WTC11 (cell line): ENCODE results near the gene UBE2J2. TPM values are rescaled to one million over a fixed set of nuclear protein-coding genes. Genes with fewer than 3 reads are reported as not detected.

Experiments used
- ATAC-seq: fragments of 200-7000 bp; cut with Tn5 transposase; 2 replicates; pipeline ENCODE4 v1.10.0; 2021; ENCODE audit warnings: mild to moderate bottlenecking, moderate library complexity
- CTCF ChIA-PET: fragments of 300-600 bp; sonication (Branson Sonifier 250); formaldehyde crosslinking; loops from one replicate; lab custom pipeline; 2021; ENCODE audit warnings: antibody characterized with exemption; lab: Charles Lee
- POLR2A ChIA-PET: fragments of 350-600 bp; sonication (Branson Sonifier 250); formaldehyde crosslinking; loops from one replicate; lab custom pipeline; 2021; ENCODE audit warnings: antibody characterized with exemption; lab: Charles Lee
- DNase-seq: peaks from one replicate; pipeline ENCODE4 v3.0.0; 2021; ENCODE audit warnings: low spot score
- H3K27ac Mint-ChIP-seq: 2 replicates; pipeline ENCODE4 v1.8.0; 2021; ENCODE audit warnings: mixed read lengths
- H3K27me3 Mint-ChIP-seq: 2 replicates; pipeline ENCODE4 v1.8.0; 2021; ENCODE audit warnings: low read depth, mild to moderate bottlenecking, moderate library complexity, mixed read lengths
- H3K36me3 Mint-ChIP-seq: 2 replicates; pipeline ENCODE4 v1.8.0; 2021; ENCODE audit warnings: mixed read lengths
- H3K4me1 Mint-ChIP-seq: 2 replicates; pipeline ENCODE4 v1.8.0; 2022; ENCODE audit warnings: mixed read lengths
- H3K4me3 Mint-ChIP-seq: 2 replicates; pipeline ENCODE4 v1.8.0; 2021; ENCODE audit warnings: mild to moderate bottlenecking, moderate library complexity, mixed read lengths
- H3K9me3 Mint-ChIP-seq: 2 replicates; pipeline ENCODE4 v1.8.0; 2021; ENCODE audit warnings: mixed read lengths
- CREB1 ChIP-seq: sonication (generic); formaldehyde crosslinking; IDR thresholded peaks from 2 replicates; pipeline ENCODE4 v1.8.0; 2023; ENCODE audit warnings: mild to moderate bottlenecking, missing genetic modification reagents
- FOXK1 ChIP-seq: sonication (generic); formaldehyde crosslinking; IDR thresholded peaks from 2 replicates; pipeline ENCODE4 v1.8.0; 2022; ENCODE audit warnings: mild to moderate bottlenecking, moderate library complexity, missing genetic modification reagents
- FOXP1 ChIP-seq: sonication (generic); formaldehyde crosslinking; IDR thresholded peaks from 2 replicates; pipeline ENCODE4 v1.8.0; 2022; ENCODE audit warnings: missing genetic modification reagents, mild to moderate bottlenecking, moderate library complexity, borderline replicate concordance
- GABPB1 ChIP-seq: sonication (generic); formaldehyde crosslinking; IDR thresholded peaks from 2 replicates; pipeline ENCODE4 v1.8.1; 2023; ENCODE audit warnings: mild to moderate bottlenecking, missing genetic modification reagents
- KAT7 ChIP-seq: sonication (generic); formaldehyde crosslinking; IDR thresholded peaks from 2 replicates; pipeline ENCODE4 v1.8.1; 2023; ENCODE audit warnings: missing genetic modification reagents, mild to moderate bottlenecking, borderline replicate concordance
- MXD4 ChIP-seq: fragments of 250-450 bp; sonication (Bioruptor Pico); IDR thresholded peaks from 2 replicates; pipeline ENCODE4 v1.8.0; 2021; ENCODE audit warnings: mild to moderate bottlenecking, moderate library complexity, borderline replicate concordance
- MYBL2 ChIP-seq: sonication (generic); formaldehyde crosslinking; IDR thresholded peaks from 2 replicates; pipeline ENCODE4 v1.8.1; 2023; ENCODE audit warnings: mild to moderate bottlenecking, moderate library complexity, missing genetic modification reagents
- NR3C1 ChIP-seq: sonication (generic); formaldehyde crosslinking; conservative IDR thresholded peaks from 2 replicates; pipeline ENCODE4 v1.8.1; 2023; ENCODE audit warnings: low read depth, mild to moderate bottlenecking, missing genetic modification reagents
- PRRX2 ChIP-seq: fragments of 250-450 bp; sonication (Bioruptor Pico); IDR thresholded peaks from 2 replicates; pipeline ENCODE4 v1.8.0; 2021; ENCODE audit warnings: mild to moderate bottlenecking
- ZNF121 ChIP-seq: sonication (generic); formaldehyde crosslinking; IDR thresholded peaks from 2 replicates; pipeline ENCODE4 v1.8.0; 2023; ENCODE audit warnings: missing genetic modification reagents
- ZNF423 ChIP-seq: fragments of 250-450 bp; sonication (Bioruptor Pico); IDR thresholded peaks from 2 replicates; pipeline ENCODE4 v2.1.2; 2022; ENCODE audit warnings: mild to moderate bottlenecking, moderate library complexity
- total RNA-seq: library from RNA; stranded (reverse); gene quantifications from 3 replicates; pipeline ENCODE4 v1.2.3, GENCODE V29; 2021
- TF ChIP-seq, protein P1 (sequence below): sonication (generic); formaldehyde crosslinking; IDR thresholded peaks from 2 replicates; pipeline ENCODE4 v1.8.1; 2022; ENCODE audit warnings: mild to moderate bottlenecking, moderate library complexity, missing genetic modification reagents
- TF ChIP-seq, protein P2 (sequence below): sonication (generic); formaldehyde crosslinking; IDR thresholded peaks from 2 replicates; pipeline ENCODE4 v1.8.0; 2022; ENCODE audit warnings: mild to moderate bottlenecking, missing genetic modification reagents
- TF ChIP-seq, protein P3 (sequence below): sonication (generic); formaldehyde crosslinking; IDR thresholded peaks from 2 replicates; pipeline ENCODE4 v1.8.0; 2022; ENCODE audit warnings: mild to moderate bottlenecking, missing genetic modification reagents
- TF ChIP-seq, protein P4 (sequence below): fragments of 250-450 bp; sonication (Bioruptor Pico); IDR thresholded peaks from 2 replicates; pipeline ENCODE4 v1.9.0; 2021; ENCODE audit warnings: moderate library complexity, mild to moderate bottlenecking, inconsistent platforms, borderline replicate concordance
- TF ChIP-seq, protein P5 (sequence below): sonication (generic); formaldehyde crosslinking; IDR thresholded peaks from 2 replicates; pipeline ENCODE4 v1.8.0; 2023; ENCODE audit warnings: missing genetic modification reagents, mild to moderate bottlenecking, borderline replicate concordance
- TF ChIP-seq, protein P6 (sequence below): sonication (generic); formaldehyde crosslinking; IDR thresholded peaks from 2 replicates; pipeline ENCODE4 v1.8.1; 2023; ENCODE audit warnings: mild to moderate bottlenecking, missing genetic modification reagents, moderate library complexity
- TF ChIP-seq, protein P7 (sequence below): sonication (generic); formaldehyde crosslinking; IDR thresholded peaks from 2 replicates; pipeline ENCODE4 v1.8.1; 2022; ENCODE audit warnings: low read depth, mild to moderate bottlenecking, moderate library complexity, missing genetic modification reagents, borderline replicate concordance
- TF ChIP-seq, protein P8 (sequence below): sonication (generic); formaldehyde crosslinking; IDR thresholded peaks from 2 replicates; pipeline ENCODE4 v1.8.1; 2022; ENCODE audit warnings: low read depth, missing genetic modification reagents, borderline replicate concordance
- TF ChIP-seq, protein P9 (sequence below): sonication (generic); formaldehyde crosslinking; IDR thresholded peaks from 2 replicates; pipeline ENCODE4 v1.8.1; 2023; ENCODE audit warnings: mild to moderate bottlenecking, missing genetic modification reagents, moderate library complexity

Gene UBE2J2
- total RNA-seq, 1 experiment from 2014 or later: 72.2 TPM

DNA sequence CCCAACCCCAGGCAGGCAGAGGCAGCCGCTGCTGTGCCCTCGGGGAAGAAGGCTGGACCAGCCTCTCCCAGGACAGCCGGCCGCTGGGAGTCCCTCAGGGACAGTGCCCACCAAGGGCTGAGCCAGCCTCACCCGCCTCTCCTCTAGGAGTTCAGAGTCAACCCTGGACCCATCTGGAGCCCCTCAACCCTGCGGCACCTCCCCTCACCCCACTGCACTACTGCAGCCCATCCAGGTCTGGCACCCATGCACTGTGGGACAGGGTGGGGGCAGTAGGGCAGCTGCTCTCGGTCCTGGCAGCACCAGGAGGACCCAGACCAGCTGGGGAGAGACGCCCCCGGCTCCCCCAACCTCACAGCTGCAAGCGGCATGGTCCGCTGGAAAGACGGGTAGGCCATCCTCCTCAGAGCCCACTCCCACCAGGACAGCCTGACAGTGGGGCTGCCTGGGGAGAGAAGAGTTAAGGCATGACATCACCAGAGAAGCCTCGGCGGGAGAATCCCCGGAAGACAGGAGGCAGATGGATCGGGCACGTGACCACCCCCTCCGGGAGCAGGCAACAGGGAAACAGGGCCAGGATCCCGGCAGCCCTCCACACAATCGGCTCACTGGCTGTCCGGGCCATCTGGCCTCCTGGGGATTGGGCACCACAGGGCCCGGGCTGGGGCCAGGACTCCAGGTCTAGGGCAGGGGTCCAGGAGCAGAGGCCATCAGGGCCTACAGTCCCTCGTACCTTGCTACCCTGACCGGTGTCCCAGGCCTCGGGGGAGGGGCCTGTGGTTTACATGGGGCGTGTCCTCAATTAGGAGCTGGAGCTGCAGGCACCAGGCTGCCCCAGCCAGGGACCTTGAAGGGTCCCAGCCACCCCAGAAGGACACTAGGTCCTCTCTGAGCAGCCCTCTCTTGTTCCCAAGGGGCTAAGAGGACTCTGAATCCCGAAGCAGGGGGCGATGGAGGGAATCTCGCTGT, 31.0 kb upstream of the UBE2J2 start:
- Mint-ChIP-seq H3K9me3 (no peaks in the 10 kb centered on the region), H3K4me1 (peaks cover 21% of the 10 kb centered on the region), H3K27me3 (peaks cover 6% of the 10 kb centered on the region; the same call in 1 of the 2 replicates), H3K4me3 (no peak overlapping the region), H3K36me3 (no peaks in the 10 kb centered on the region), H3K27ac (no peak overlapping the region)
- ChIA-PET POLR2A (interaction anchor here (1.0 to 2.6 kb wide), 3 partner anchors 9 to 13 kb away, joined by 3 to 7 read pairs (median 5); no protein-coding TSS in a partner anchor), CTCF (interaction anchor here (0.6 to 7.6 kb wide), 13 partner anchors 11 to 271 kb away, joined by 3 to 81 read pairs (median 3); partner anchors contain the start of gene CCNL2)
- ATAC-seq (peak; percentile 1; the same call in 1 of the 2 replicates), DNase-seq (peak; percentile 61)
- TF ChIP-seq, protein P1, sequence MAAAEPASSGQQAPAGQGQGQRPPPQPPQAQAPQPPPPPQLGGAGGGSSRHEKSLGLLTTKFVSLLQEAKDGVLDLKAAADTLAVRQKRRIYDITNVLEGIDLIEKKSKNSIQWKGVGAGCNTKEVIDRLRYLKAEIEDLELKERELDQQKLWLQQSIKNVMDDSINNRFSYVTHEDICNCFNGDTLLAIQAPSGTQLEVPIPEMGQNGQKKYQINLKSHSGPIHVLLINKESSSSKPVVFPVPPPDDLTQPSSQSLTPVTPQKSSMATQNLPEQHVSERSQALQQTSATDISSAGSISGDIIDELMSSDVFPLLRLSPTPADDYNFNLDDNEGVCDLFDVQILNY: peak; percentile 64
- TF ChIP-seq, protein P2, sequence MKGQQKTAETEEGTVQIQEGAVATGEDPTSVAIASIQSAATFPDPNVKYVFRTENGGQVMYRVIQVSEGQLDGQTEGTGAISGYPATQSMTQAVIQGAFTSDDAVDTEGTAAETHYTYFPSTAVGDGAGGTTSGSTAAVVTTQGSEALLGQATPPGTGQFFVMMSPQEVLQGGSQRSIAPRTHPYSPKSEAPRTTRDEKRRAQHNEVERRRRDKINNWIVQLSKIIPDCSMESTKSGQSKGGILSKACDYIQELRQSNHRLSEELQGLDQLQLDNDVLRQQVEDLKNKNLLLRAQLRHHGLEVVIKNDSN: peak; percentile 94
- TF ChIP-seq, protein P3, sequence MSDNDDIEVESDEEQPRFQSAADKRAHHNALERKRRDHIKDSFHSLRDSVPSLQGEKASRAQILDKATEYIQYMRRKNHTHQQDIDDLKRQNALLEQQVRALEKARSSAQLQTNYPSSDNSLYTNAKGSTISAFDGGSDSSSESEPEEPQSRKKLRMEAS (CRISPR knock-in tag): peak; percentile 86
- TF ChIP-seq FOXK1 (CRISPR knock-in tag) (0 out of 2 replicates have a peak, but pooled peaks have one; percentile 19), ZNF423 (CRISPR knock-in tag) (peak; percentile 54), MYBL2 (CRISPR knock-in tag) (no peak)
- TF ChIP-seq, protein P4, sequence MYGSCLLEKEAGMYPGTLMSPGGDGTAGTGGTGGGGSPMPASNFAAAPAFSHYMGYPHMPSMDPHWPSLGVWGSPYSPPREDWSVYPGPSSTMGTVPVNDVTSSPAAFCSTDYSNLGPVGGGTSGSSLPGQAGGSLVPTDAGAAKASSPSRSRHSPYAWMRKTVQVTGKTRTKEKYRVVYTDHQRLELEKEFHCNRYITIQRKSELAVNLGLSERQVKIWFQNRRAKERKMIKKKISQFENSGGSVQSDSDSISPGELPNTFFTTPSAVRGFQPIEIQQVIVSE (CRISPR knock-in tag): no peak
- TF ChIP-seq, protein P5, sequence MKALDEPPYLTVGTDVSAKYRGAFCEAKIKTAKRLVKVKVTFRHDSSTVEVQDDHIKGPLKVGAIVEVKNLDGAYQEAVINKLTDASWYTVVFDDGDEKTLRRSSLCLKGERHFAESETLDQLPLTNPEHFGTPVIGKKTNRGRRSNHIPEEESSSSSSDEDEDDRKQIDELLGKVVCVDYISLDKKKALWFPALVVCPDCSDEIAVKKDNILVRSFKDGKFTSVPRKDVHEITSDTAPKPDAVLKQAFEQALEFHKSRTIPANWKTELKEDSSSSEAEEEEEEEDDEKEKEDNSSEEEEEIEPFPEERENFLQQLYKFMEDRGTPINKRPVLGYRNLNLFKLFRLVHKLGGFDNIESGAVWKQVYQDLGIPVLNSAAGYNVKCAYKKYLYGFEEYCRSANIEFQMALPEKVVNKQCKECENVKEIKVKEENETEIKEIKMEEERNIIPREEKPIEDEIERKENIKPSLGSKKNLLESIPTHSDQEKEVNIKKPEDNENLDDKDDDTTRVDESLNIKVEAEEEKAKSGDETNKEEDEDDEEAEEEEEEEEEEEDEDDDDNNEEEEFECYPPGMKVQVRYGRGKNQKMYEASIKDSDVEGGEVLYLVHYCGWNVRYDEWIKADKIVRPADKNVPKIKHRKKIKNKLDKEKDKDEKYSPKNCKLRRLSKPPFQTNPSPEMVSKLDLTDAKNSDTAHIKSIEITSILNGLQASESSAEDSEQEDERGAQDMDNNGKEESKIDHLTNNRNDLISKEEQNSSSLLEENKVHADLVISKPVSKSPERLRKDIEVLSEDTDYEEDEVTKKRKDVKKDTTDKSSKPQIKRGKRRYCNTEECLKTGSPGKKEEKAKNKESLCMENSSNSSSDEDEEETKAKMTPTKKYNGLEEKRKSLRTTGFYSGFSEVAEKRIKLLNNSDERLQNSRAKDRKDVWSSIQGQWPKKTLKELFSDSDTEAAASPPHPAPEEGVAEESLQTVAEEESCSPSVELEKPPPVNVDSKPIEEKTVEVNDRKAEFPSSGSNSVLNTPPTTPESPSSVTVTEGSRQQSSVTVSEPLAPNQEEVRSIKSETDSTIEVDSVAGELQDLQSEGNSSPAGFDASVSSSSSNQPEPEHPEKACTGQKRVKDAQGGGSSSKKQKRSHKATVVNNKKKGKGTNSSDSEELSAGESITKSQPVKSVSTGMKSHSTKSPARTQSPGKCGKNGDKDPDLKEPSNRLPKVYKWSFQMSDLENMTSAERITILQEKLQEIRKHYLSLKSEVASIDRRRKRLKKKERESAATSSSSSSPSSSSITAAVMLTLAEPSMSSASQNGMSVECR (CRISPR knock-in tag): 0 out of 2 replicates have a peak, but pooled peaks have one; percentile 9
- TF ChIP-seq, protein P6, sequence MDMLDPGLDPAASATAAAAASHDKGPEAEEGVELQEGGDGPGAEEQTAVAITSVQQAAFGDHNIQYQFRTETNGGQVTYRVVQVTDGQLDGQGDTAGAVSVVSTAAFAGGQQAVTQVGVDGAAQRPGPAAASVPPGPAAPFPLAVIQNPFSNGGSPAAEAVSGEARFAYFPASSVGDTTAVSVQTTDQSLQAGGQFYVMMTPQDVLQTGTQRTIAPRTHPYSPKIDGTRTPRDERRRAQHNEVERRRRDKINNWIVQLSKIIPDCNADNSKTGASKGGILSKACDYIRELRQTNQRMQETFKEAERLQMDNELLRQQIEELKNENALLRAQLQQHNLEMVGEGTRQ (CRISPR knock-in tag): peak; percentile 93
- TF ChIP-seq, protein P7, sequence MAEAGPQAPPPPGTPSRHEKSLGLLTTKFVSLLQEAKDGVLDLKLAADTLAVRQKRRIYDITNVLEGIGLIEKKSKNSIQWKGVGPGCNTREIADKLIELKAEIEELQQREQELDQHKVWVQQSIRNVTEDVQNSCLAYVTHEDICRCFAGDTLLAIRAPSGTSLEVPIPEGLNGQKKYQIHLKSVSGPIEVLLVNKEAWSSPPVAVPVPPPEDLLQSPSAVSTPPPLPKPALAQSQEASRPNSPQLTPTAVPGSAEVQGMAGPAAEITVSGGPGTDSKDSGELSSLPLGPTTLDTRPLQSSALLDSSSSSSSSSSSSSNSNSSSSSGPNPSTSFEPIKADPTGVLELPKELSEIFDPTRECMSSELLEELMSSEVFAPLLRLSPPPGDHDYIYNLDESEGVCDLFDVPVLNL (CRISPR knock-in tag): peak; percentile 18; the same call in 1 of the 2 replicates

DNA sequence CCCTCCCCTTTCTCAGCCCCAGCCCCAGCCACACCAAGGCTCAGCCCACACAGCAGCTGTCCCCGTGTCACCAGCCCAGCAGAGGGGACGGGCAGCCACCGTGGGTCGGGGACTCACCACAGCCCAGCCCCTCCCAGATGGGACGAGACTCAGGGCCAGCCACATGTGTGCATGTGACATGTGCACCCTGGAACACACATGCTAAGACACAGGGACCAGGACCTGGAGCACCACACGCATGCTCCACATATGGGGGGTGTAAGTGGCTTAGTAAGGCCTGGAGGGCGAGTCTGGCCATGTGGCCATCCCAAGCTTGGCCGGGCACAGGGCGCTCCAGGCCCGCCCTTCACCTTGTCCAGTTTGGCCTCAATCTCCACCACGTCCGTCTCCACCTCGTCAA, 30.1 kb upstream of the UBE2J2 start:
- no peaks in the 10 kb centered on the region for H3K9me3 Mint-ChIP-seq
- ChIA-PET CTCF (interaction anchor here (7.6 kb wide), 1 partner anchor 12 kb away, joined by 81 read pairs; no protein-coding TSS in a partner anchor), POLR2A (interaction anchor here (1.0 to 2.6 kb wide), 2 partner anchors 8 to 12 kb away, joined by 3 to 7 read pairs; no protein-coding TSS in a partner anchor)
- no peak overlapping the region for H3K4me3 Mint-ChIP-seq
- H3K4me1 Mint-ChIP-seq: peaks cover 21% of the 10 kb centered on the region
- no peaks in the 10 kb centered on the region for H3K36me3 Mint-ChIP-seq
- H3K27ac Mint-ChIP-seq: no peak overlapping the region
- DNase-seq (no peak), ATAC-seq (no peak)
- peaks cover 6% of the 10 kb centered on the region; the same call in 1 of the 2 replicates for H3K27me3 Mint-ChIP-seq
- no peak for TF ChIP-seq FOXK1 (CRISPR knock-in tag)
- TF ChIP-seq KAT7 (CRISPR knock-in tag): no peak
- TF ChIP-seq ZNF121: no peak
- TF ChIP-seq GABPB1 (CRISPR knock-in tag): no peak
- TF ChIP-seq NR3C1 (CRISPR knock-in tag): no peak
- no peak for TF ChIP-seq CREB1 (CRISPR knock-in tag)
- TF ChIP-seq, protein P8, sequence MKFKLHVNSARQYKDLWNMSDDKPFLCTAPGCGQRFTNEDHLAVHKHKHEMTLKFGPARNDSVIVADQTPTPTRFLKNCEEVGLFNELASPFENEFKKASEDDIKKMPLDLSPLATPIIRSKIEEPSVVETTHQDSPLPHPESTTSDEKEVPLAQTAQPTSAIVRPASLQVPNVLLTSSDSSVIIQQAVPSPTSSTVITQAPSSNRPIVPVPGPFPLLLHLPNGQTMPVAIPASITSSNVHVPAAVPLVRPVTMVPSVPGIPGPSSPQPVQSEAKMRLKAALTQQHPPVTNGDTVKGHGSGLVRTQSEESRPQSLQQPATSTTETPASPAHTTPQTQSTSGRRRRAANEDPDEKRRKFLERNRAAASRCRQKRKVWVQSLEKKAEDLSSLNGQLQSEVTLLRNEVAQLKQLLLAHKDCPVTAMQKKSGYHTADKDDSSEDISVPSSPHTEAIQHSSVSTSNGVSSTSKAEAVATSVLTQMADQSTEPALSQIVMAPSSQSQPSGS (CRISPR knock-in tag): no peak
- TF ChIP-seq PRRX2 (CRISPR knock-in tag): no peak
- no peak for TF ChIP-seq FOXP1 (CRISPR knock-in tag)
- TF ChIP-seq MXD4 (CRISPR knock-in tag): no peak
- TF ChIP-seq, protein P9, sequence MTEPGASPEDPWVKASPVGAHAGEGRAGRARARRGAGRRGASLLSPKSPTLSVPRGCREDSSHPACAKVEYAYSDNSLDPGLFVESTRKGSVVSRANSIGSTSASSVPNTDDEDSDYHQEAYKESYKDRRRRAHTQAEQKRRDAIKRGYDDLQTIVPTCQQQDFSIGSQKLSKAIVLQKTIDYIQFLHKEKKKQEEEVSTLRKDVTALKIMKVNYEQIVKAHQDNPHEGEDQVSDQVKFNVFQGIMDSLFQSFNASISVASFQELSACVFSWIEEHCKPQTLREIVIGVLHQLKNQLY: no peak
